SU-DHL-6 (cell line): Measurements from ENCODE around the gene GSK3A.

Experiments
- CTCF ChIP-seq: fragments of 200-600 bp; sonication (generic); IDR thresholded peaks from one replicate; pipeline ENCODE4 v1.5.1; 2017; ENCODE audit warnings: antibody characterized with exemption, mild to moderate bottlenecking, low read length, moderate library complexity; ENCODE audit not compliant: insufficient read depth, poor library complexity, severe bottlenecking
- EZH2phosphoT487 ChIP-seq: fragments of 200-600 bp; sonication (generic), shearing (Covaris generic); conservative IDR thresholded peaks from 2 replicates; pipeline ENCODE4 v1.6.1; 2018; ENCODE audit warnings: mild to moderate bottlenecking, antibody characterized with exemption, low read length, moderate library complexity, mixed read lengths

- TF ChIP-seq CTCF, result no peak
- no peak for TF ChIP-seq EZH2phosphoT487
These were observed 47.7 kb upstream of the GSK3A start for GRCh38 chr19:42290136-42290522.
